HepG2 (cell line): Measurements from ENCODE around the gene APH1B. TPM values are rescaled to one million over a fixed set of nuclear protein-coding genes. Genes with fewer than 3 reads are reported as not detected.

Experiments
- ATAC-seq: fragments of 200-7000 bp; cut with Tn5 transposase; 3 replicates; pipeline ENCODE4 v1.9.1; 2020; ENCODE audit warnings: mild to moderate bottlenecking, moderate library complexity
- BruUV-seq: library from RNA; stranded (reverse); fragments of 400-500 nt; replicated peaks from 2 replicates; lab custom pipeline; 2021; lab: Mats Ljungman, UMichigan
- CTCF ChIA-PET: fragments of 300-600 bp; formaldehyde crosslinking; extraction: SDS; loops from one replicate; lab custom pipeline; 2021; ENCODE audit warnings: low total read pairs, inconsistent platforms, low intra/inter-chr PET ratio; lab: Yijun Ruan, JAX
- POLR2A ChIA-PET: fragments of 350-600 bp; sonication (Branson Sonifier 250); formaldehyde crosslinking; loops from one replicate; lab custom pipeline; 2020; ENCODE audit warnings: antibody characterized with exemption, inconsistent platforms; lab: Yijun Ruan, JAX
- DNase-seq: peaks from one replicate; pipeline ENCODE4 v3.0.0-alpha.2; 2015; ENCODE audit warnings: low spot score
- FAIRE-seq: peaks from 3 replicates; lab custom pipeline; 2011; peaks lifted over from hg19 to GRCh38; lab: Jason Lieb, UNC
- H2AFZ ChIP-seq: one replicate; pipeline ENCODE4 v1.6.1; 2011; ENCODE audit warnings: low read length, inconsistent platforms
- H3K27ac ChIP-seq: fragments of 300-600 bp; 3 replicates; pipeline ENCODE4 v1.8.0; 2011; ENCODE audit warnings: mixed run types, mild to moderate bottlenecking, mixed read lengths, low read length, inconsistent platforms; ENCODE audit not compliant: insufficient read depth; ENCODE audit errors: extremely low read length
- H3K27me3 ChIP-seq, 2 experiments: fragments of 200-600 bp in 1 of 2; 2 replicates in 1 of 2; 3 replicates in 1 of 2; pipeline versions ENCODE4 v1.6.0 to v1.8.0; 2011; ENCODE audit warnings: low read length in 2 of 2, mild to moderate bottlenecking in 2 of 2, moderate library complexity in 2 of 2, inconsistent platforms in 1 of 2; ENCODE audit not compliant: insufficient read depth in 2 of 2, control insufficient read depth in 1 of 2
- H3K36me3 ChIP-seq, 2 experiments: fragments of 200-600 bp in 1 of 2; replicated peaks in 1 of 2; 2 replicates in 1 of 2; 3 replicates in 1 of 2; pipeline versions ENCODE4 v1.5.1 to v1.8.0; 2011; ENCODE audit warnings: low read length in 2 of 2, inconsistent platforms in 1 of 2; ENCODE audit not compliant: insufficient read depth in 2 of 2, control insufficient read depth in 1 of 2
- H3K4me1 ChIP-seq: 2 replicates; pipeline ENCODE4 v1.5.1; 2012; ENCODE audit warnings: low read length, inconsistent platforms; ENCODE audit not compliant: insufficient read depth
- H3K4me2 ChIP-seq: 2 replicates; pipeline ENCODE4 v1.6.0; 2011; ENCODE audit warnings: low read depth, low read length, inconsistent platforms
- H3K4me3 ChIP-seq, 3 experiments: fragments of 200-600 bp in 1 of 3; sonication (generic), shearing (Covaris generic) in 1 of 3; replicated peaks in 1 of 3; 2 replicates each; pipeline ENCODE4 v1.5.1; 2011 to 2016; ENCODE audit warnings: low read length in 3 of 3, inconsistent platforms in 2 of 3, low read depth in 2 of 3, mild to moderate bottlenecking in 2 of 3, control low read depth in 1 of 3, mixed read lengths in 1 of 3; ENCODE audit not compliant: insufficient read depth in 1 of 3
- H3K79me2 ChIP-seq: one replicate; pipeline ENCODE4 v1.6.1; 2011; ENCODE audit warnings: low read length, inconsistent platforms; ENCODE audit not compliant: insufficient read depth
- H3K9ac ChIP-seq: 2 replicates; pipeline ENCODE4 v1.6.0; 2011; ENCODE audit warnings: mild to moderate bottlenecking, low read depth, low read length, inconsistent platforms; ENCODE audit not compliant: insufficient read depth
- H3K9me3 ChIP-seq: 2 replicates; pipeline ENCODE4 v1.5.1; 2012; ENCODE audit warnings: mild to moderate bottlenecking, low read length
- H4K20me1 ChIP-seq: 2 replicates; pipeline ENCODE4 v1.6.0; 2011; ENCODE audit warnings: inconsistent platforms, mild to moderate bottlenecking, low read length, moderate library complexity; ENCODE audit not compliant: insufficient read depth
- DR1 ChIP-seq: sonication (generic); formaldehyde crosslinking; IDR thresholded peaks from 2 replicates; pipeline ENCODE4 v1.8.0; 2021; ENCODE audit warnings: mild to moderate bottlenecking, missing genetic modification reagents, inconsistent platforms
- HOXA3 ChIP-seq: sonication (generic); formaldehyde crosslinking; IDR thresholded peaks from 2 replicates; pipeline ENCODE4 v1.5.0; 2020; ENCODE audit warnings: missing genetic modification reagents
- KAT2B ChIP-seq: fragments of 150-350 bp; IDR thresholded peaks from 2 replicates; pipeline ENCODE4 v1.6.1; 2014; ENCODE audit warnings: low read depth, low read length, borderline replicate concordance
- MBNL3 ChIP-seq: fragments of 250-450 bp; sonication (Bioruptor Pico); conservative IDR thresholded peaks from 2 replicates; pipeline ENCODE4 v1.8.0; 2022; ENCODE audit warnings: mild to moderate bottlenecking, inconsistent platforms
- PTBP1 ChIP-seq: fragments of 200-400 bp; formaldehyde crosslinking; IDR thresholded peaks from 2 replicates; pipeline ENCODE4 v1.6.1; 2018; ENCODE audit warnings: low read length, low read depth; ENCODE audit not compliant: poor library complexity, severe bottlenecking
- RXRB ChIP-seq: IDR thresholded peaks from 2 replicates; pipeline ENCODE4 v1.6.1; 2016; ENCODE audit warnings: borderline replicate concordance, missing genetic modification reagents, missing compliant biosample characterization
- SIX1 ChIP-seq: sonication (generic); formaldehyde crosslinking; IDR thresholded peaks from 2 replicates; pipeline ENCODE4 v1.4.0; 2020; ENCODE audit warnings: missing genetic modification reagents, borderline replicate concordance
- ZBTB7B ChIP-seq: sonication (generic); formaldehyde crosslinking; IDR thresholded peaks from 2 replicates; pipeline ENCODE4 v1.4.0; 2020; ENCODE audit warnings: missing genetic modification reagents
- ZNF101 ChIP-seq: sonication (generic); formaldehyde crosslinking; IDR thresholded peaks from 2 replicates; pipeline ENCODE4 v1.4.0; 2020; ENCODE audit warnings: mild to moderate bottlenecking, low read depth, missing genetic modification reagents, borderline replicate concordance
- ZNF292 ChIP-seq: sonication (generic); formaldehyde crosslinking; IDR thresholded peaks from 2 replicates; pipeline ENCODE4 v1.8.1; 2022; ENCODE audit warnings: mild to moderate bottlenecking, low read depth, missing genetic modification reagents, borderline replicate concordance
- ZSCAN29 ChIP-seq: sonication (generic); formaldehyde crosslinking; conservative IDR thresholded peaks from 2 replicates; pipeline ENCODE4 v1.4.0; 2020; ENCODE audit warnings: mild to moderate bottlenecking, missing genetic modification reagents
- WGBS: methylation state at CpG from one replicate; pipeline ENCODE4 v1.1.6; 2017; ENCODE audit warnings: low lambda C conversion rate; 5-methylcytosine and 5-hydroxymethylcytosine counted together
- in situ Hi-C: cut with HindIII; loops from 2 replicates; pipeline ENCODE4 v1.10.0; 2017; ENCODE audit warnings: low pct_unique_long_range_greater_than_20kb; ENCODE audit not compliant: extremely low pct_ligation_motif_present
- intact Hi-C: fragments of 100-400 bp; cut with micrococcal nuclease; formaldehyde crosslinking; loops from one replicate; pipeline ENCODE4 v1.10.0; 2022; ENCODE audit not compliant: unreplicated experiment
- polyA plus RNA-seq, 8 experiments: library from polyadenylated mRNA; depleted of rRNA in 3 of 8; stranded (reverse) in 7 of 8; unstranded in 1 of 8; fragments of >200 nt; fragmentation: Illumina TruSeq in 4 of 8; extraction: Trizol in 4 of 8; gene quantifications; 2 replicates each; pipeline versions ENCODE4 v1.2.1 to v1.2.3, GENCODE V29; 2011 to 2016; ENCODE audit warnings: low read depth in 4 of 8, missing spikeins in 1 of 8, mixed read lengths in 1 of 8; ENCODE audit not compliant: insufficient read depth in 1 of 8
- total RNA-seq, 5 experiments: library from RNA; depleted of rRNA; stranded (reverse); fragments of >200 nt; fragmentation: Illumina TruSeq; extraction: Trizol; gene quantifications; 2 replicates each; pipeline ENCODE4 v1.2.3, GENCODE V29; 2016; ENCODE audit warnings: low read depth in 1 of 5
- TF ChIP-seq, protein P1 (sequence below): sonication (generic); formaldehyde crosslinking; IDR thresholded peaks from 2 replicates; pipeline ENCODE4 v1.5.0; 2020; ENCODE audit warnings: missing genetic modification reagents
- TF ChIP-seq, protein P2 (sequence below): sonication (generic); formaldehyde crosslinking; IDR thresholded peaks from 2 replicates; pipeline ENCODE4 v1.8.1; 2023; ENCODE audit warnings: missing genetic modification reagents, mild to moderate bottlenecking, borderline replicate concordance

Gene APH1B
- total and polyA plus RNA-seq, 2 of the 13 experiments (the other 11 are each of a cell fraction or from before 2014, with no cell fraction given): 0.45 to 1.00 TPM

DNA sequence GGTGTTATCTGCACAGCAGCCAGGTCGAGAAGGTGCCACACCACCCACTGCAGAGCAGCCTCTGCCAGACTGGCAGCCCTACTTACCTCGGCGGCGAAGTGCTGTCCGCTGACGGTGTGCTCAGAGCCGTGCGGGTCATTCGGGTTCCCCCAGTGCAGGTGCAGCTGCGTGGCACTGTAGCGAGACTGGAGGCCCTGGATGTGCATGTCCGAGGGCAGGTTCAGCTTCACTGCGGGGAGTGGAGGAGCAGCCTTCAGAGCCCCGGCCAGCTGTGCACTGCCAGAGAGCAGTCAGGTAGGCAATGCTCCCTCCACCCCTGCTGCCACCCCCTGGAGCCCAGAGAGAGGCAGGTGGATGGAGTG is 68.0 kb downstream of the APH1B start:
- BruUV-seq: no TSS peak
- H3K27me3 ChIP-seq: peaks cover 0 to 2% of the 10 kb centered on the region in 2 experiments; a peak in 2 of 5 replicates
- FAIRE-seq (no peak), ATAC-seq (no peak), DNase-seq (no peak)
- no peak overlapping the region for H2AFZ ChIP-seq
- H3K27ac ChIP-seq: no peak overlapping the region
- H3K9ac ChIP-seq: no peak overlapping the region
- no peaks in the 10 kb centered on the region for H3K79me2 ChIP-seq
- WGBS: 77% methylated on average over 14 of the region's 14 CpGs
- peaks cover 2% of the 10 kb centered on the region; the same call in 1 of the 2 replicates for H3K4me1 ChIP-seq
- CTCF ChIA-PET: no interaction called here
- H4K20me1 ChIP-seq: no peaks in the 10 kb centered on the region
- H3K4me3 ChIP-seq: no peak overlapping the region
- H3K9me3 ChIP-seq: no peaks in the 10 kb centered on the region
- H3K36me3 ChIP-seq: no peaks in the 10 kb centered on the region
- in situ Hi-C loops: no loop called here
- TF ChIP-seq PTBP1 (no peak), RXRB (no peak), ZNF101 (CRISPR knock-in tag) (no peak)
- TF ChIP-seq, all 625 proteins: peak for 0
- H3K4me2 ChIP-seq: no peak overlapping the region
- POLR2A ChIA-PET: no interaction called here
- intact Hi-C loops: no loop called here

DNA sequence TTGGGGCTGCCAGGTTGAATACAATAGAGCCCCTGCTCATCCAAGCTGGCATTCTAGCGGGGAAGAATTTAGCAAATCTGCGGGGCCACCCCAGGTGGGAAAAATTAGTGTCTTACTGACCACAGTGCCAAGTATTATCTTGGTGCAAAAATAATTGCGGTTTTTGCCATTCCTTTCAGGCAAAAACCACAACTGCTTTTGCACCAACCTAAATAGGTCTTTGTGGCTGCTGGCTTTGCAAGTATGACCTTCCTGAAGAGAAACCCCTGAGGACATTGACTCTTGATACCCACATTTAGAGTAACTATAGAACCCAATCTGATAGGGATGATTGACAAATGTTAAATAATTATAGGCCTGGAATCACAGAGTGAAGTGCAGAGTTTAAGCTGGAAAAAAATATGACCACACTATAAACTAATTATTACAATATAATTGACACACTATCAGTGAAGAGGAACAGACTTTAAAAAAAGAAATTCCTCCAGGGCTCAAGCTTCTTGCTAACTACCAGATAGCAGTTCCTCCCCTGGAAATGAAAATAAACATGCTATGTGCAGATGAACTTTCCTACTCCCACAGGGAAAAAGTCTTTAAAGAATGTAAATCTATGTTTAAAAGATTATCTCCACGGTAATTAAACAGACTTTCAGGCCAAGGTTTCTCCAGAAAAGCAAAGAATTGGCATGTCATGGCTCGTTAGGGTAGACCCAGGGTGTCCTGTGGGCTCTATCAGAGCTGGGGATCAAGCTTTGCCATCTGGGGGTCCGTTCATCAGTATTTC is 69.9 kb downstream of the APH1B start:
- Histone ChIP-seq H3K4me3 (no peak overlapping the region), H3K36me3 (no peaks in the 10 kb centered on the region), H3K9me3 (no peaks in the 10 kb centered on the region), H3K4me2 (no peak overlapping the region), H3K79me2 (no peaks in the 10 kb centered on the region), H2AFZ (no peak overlapping the region), H3K4me1 (no peaks in the 10 kb centered on the region), H3K27ac (no peak overlapping the region), H3K9ac (no peak overlapping the region), H4K20me1 (no peaks in the 10 kb centered on the region), H3K27me3 (peaks cover 0 to 1% of the 10 kb centered on the region in 2 experiments; a peak in 1 of 5 replicates)
- intact Hi-C loops: no loop called here
- WGBS: 38% methylated on average over 6 of the region's 6 CpGs
- ChIA-PET CTCF (no interaction called here), POLR2A (no interaction called here)
- ATAC-seq (no peak), DNase-seq (no peak), FAIRE-seq (no peak)
- TF ChIP-seq ZSCAN29: no peak
- no peak for TF ChIP-seq ZBTB7B
- TF ChIP-seq, protein P1, sequence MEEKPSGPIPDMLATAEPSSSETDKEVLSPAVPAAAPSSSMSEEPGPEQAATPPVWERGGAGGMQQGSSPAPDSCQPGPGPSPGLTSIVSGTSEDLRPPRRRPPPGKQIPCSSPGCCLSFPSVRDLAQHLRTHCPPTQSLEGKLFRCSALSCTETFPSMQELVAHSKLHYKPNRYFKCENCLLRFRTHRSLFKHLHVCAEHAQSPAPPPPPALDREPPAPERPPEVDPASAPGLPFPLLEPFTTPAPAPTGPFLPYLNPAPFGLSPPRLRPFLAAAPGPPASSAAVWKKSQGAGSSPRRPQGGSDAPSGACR: no peak
- no peak for TF ChIP-seq HOXA3 (CRISPR knock-in tag)
- no peak for TF ChIP-seq ZNF292
- TF ChIP-seq, protein P2, sequence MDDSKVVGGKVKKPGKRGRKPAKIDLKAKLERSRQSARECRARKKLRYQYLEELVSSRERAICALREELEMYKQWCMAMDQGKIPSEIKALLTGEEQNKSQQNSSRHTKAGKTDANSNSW (CRISPR knock-in tag): no peak
- TF ChIP-seq SIX1 (CRISPR knock-in tag): no peak
- no peak for TF ChIP-seq MBNL3 (CRISPR knock-in tag)
- no peak for TF ChIP-seq KAT2B
- TF ChIP-seq DR1 (CRISPR knock-in tag): no peak
- no TSS peak for BruUV-seq
- in situ Hi-C loops: no loop called here
